IMR-90 (cell line): ENCODE measurements around the gene RPS3A. TPM values are rescaled to one million over a fixed set of nuclear protein-coding genes. Genes with fewer than 3 reads are reported as not detected.

ENCODE experiments used
- ATAC-seq: fragments of 200-7000 bp; cut with Tn5 transposase; 2 replicates; pipeline ENCODE4 v1.9.1; 2020; ENCODE audit warnings: low read depth, mild to moderate bottlenecking, moderate library complexity
- BruUV-seq: library from RNA; stranded (reverse); fragments of 400-500 nt; replicated peaks from 2 replicates; lab custom pipeline; 2021; lab: Mats Ljungman, UMichigan
- CTCF ChIA-PET: fragments of 300-600 bp; formaldehyde crosslinking; extraction: SDS; loops from one replicate; lab custom pipeline; 2021; ENCODE audit warnings: antibody characterized with exemption; lab: Yijun Ruan, JAX
- POLR2A ChIA-PET: fragments of 300-600 bp; sonication (Branson Sonifier 250); formaldehyde crosslinking; loops from one replicate; lab custom pipeline; 2022; ENCODE audit warnings: antibody characterized with exemption; ENCODE audit not compliant: unreplicated experiment; lab: Charles Lee
- DNase-seq: peaks from one replicate; pipeline ENCODE4 v3.0.0; 2013
- H2AFZ ChIP-seq: replicated peaks from 2 replicates; pipeline ENCODE3; 2013; ENCODE audit warnings: low read length, mild to moderate bottlenecking; ENCODE audit not compliant: poor library complexity
- H2AK5ac ChIP-seq: 2 replicates; pipeline ENCODE4 v1.6.1; 2013; ENCODE audit warnings: low read depth, low read length, inconsistent platforms
- H2AK9ac ChIP-seq: replicated peaks from 2 replicates; pipeline ENCODE3; 2013; ENCODE audit warnings: mild to moderate bottlenecking, low read depth, low read length, moderate library complexity; ENCODE audit not compliant: poor library complexity
- H2BK120ac ChIP-seq: 2 replicates; pipeline ENCODE4 v1.6.1; 2013; ENCODE audit warnings: low read depth, low read length, inconsistent platforms
- H2BK15ac ChIP-seq: 3 replicates; pipeline ENCODE4 v1.6.1; 2013; ENCODE audit warnings: low read depth, low read length, inconsistent platforms
- H2BK20ac ChIP-seq: 2 replicates; pipeline ENCODE4 v1.6.1; 2013; ENCODE audit warnings: low read depth, mild to moderate bottlenecking, inconsistent platforms, low read length, moderate library complexity
- H2BK5ac ChIP-seq: 2 replicates; pipeline ENCODE4 v1.6.1; 2013; ENCODE audit warnings: mild to moderate bottlenecking, low read depth, low read length, inconsistent platforms; ENCODE audit not compliant: poor library complexity, severe bottlenecking
- H3K14ac ChIP-seq: replicated peaks from 2 replicates; pipeline ENCODE4 v1.6.1; 2013; ENCODE audit warnings: low read depth, low read length, inconsistent platforms
- H3K18ac ChIP-seq: 2 replicates; pipeline ENCODE4 v1.6.1; 2013; ENCODE audit warnings: low read depth, low read length, control low read depth
- H3K23ac ChIP-seq: 2 replicates; pipeline ENCODE4 v1.6.1; 2013; ENCODE audit warnings: low read depth, low read length, inconsistent platforms
- H3K27ac ChIP-seq: 2 replicates; pipeline ENCODE4 v1.5.1; 2013; ENCODE audit warnings: mild to moderate bottlenecking, control low read depth, low read length; ENCODE audit not compliant: insufficient read depth
- H3K27me3 ChIP-seq: 2 replicates; pipeline ENCODE4 v1.6.1; 2013; ENCODE audit warnings: low read length; ENCODE audit not compliant: control insufficient read depth, insufficient read depth
- H3K36me3 ChIP-seq: 2 replicates; pipeline ENCODE4 v1.6.1; 2013; ENCODE audit warnings: low read length, mixed read lengths; ENCODE audit not compliant: control insufficient read depth, insufficient read depth
- H3K4ac ChIP-seq: 2 replicates; pipeline ENCODE4 v1.6.1; 2013; ENCODE audit warnings: low read depth, low read length, inconsistent platforms
- H3K4me1 ChIP-seq: 2 replicates; pipeline ENCODE4 v1.6.1; 2013; ENCODE audit warnings: low read length, mixed read lengths; ENCODE audit not compliant: control insufficient read depth, insufficient read depth
- H3K4me2 ChIP-seq: 2 replicates; pipeline ENCODE4 v1.6.1; 2013; ENCODE audit warnings: low read depth, mild to moderate bottlenecking, control low read depth, low read length, moderate library complexity
- H3K4me3 ChIP-seq: 2 replicates; pipeline ENCODE4 v1.5.1; 2013; ENCODE audit warnings: low read depth, mild to moderate bottlenecking, control low read depth, low read length, moderate library complexity; ENCODE audit not compliant: insufficient read depth
- H3K56ac ChIP-seq: 2 replicates; pipeline ENCODE4 v1.6.1; 2013; ENCODE audit warnings: low read length, inconsistent platforms; ENCODE audit not compliant: insufficient read depth; ENCODE audit errors: extremely low read depth
- H3K79me1 ChIP-seq, 2 experiments: 2 replicates each; pipeline ENCODE4 v1.6.1; 2013; ENCODE audit warnings: low read length in 2 of 2, inconsistent platforms in 1 of 2, low read depth in 1 of 2
- H3K9ac ChIP-seq: 2 replicates; pipeline ENCODE4 v1.6.1; 2013; ENCODE audit warnings: low read depth, low read length, control low read depth
- H3K9me1 ChIP-seq: 2 replicates; pipeline ENCODE4 v1.6.1; 2013; ENCODE audit warnings: low read length, inconsistent platforms; ENCODE audit not compliant: insufficient read depth
- H3K9me3 ChIP-seq: 2 replicates; pipeline ENCODE4 v1.6.1; 2013; ENCODE audit warnings: low read length; ENCODE audit not compliant: control insufficient read depth, insufficient read depth
- H4K20me1 ChIP-seq: 2 replicates; pipeline ENCODE4 v1.6.1; 2013; ENCODE audit warnings: low read length, inconsistent platforms; ENCODE audit not compliant: insufficient read depth
- H4K5ac ChIP-seq: 2 replicates; pipeline ENCODE4 v1.6.1; 2013; ENCODE audit warnings: mild to moderate bottlenecking, low read depth, low read length, control low read depth
- H4K8ac ChIP-seq, 2 experiments: 2 replicates each; pipeline ENCODE4 v1.6.1; 2013; ENCODE audit warnings: low read depth in 2 of 2, low read length in 2 of 2, control low read depth in 1 of 2, inconsistent platforms in 1 of 2
- H4K91ac ChIP-seq: 2 replicates; pipeline ENCODE4 v1.6.1; 2013; ENCODE audit warnings: low read depth, low read length, inconsistent platforms; ENCODE audit not compliant: insufficient read depth
- BHLHE40 ChIP-seq: fragments of 150-350 bp; IDR thresholded peaks from 2 replicates; pipeline ENCODE4 v1.6.1; 2016; ENCODE audit warnings: mild to moderate bottlenecking, low read depth, low read length
- CEBPB ChIP-seq: IDR thresholded peaks from 2 replicates; pipeline ENCODE4 v1.6.1; 2012; ENCODE audit warnings: low read depth, low read length, improper control_type of control experiment
- CHD1 ChIP-seq: IDR thresholded peaks from 2 replicates; pipeline ENCODE4 v1.6.1; 2012; ENCODE audit warnings: low read depth, low read length, improper control_type of control experiment
- FOS ChIP-seq: fragments of 150-350 bp; IDR thresholded peaks from 2 replicates; pipeline ENCODE4 v1.6.1; 2016; ENCODE audit warnings: low read depth, low read length
- MAFK ChIP-seq: IDR thresholded peaks from 2 replicates; pipeline ENCODE4 v1.6.1; 2012; ENCODE audit warnings: low read depth, low read length, improper control_type of control experiment
- MAZ ChIP-seq: IDR thresholded peaks from 2 replicates; pipeline ENCODE4 v1.6.1; 2012; ENCODE audit warnings: low read depth, mild to moderate bottlenecking, low read length, improper control_type of control experiment, moderate library complexity, borderline replicate concordance
- MXI1 ChIP-seq: IDR thresholded peaks from 2 replicates; pipeline ENCODE4 v1.6.1; 2012; ENCODE audit warnings: low read depth, mild to moderate bottlenecking, low read length, moderate library complexity, borderline replicate concordance
- NFE2L2 ChIP-seq: fragments of 150-350 bp; IDR thresholded peaks from 2 replicates; pipeline ENCODE4 v1.6.1; 2016; ENCODE audit warnings: low read depth, mild to moderate bottlenecking, low read length
- POLR2A ChIP-seq: IDR thresholded peaks from 2 replicates; pipeline ENCODE4 v1.6.1; 2012; ENCODE audit warnings: mild to moderate bottlenecking, low read depth, low read length
- RAD21 ChIP-seq: IDR thresholded peaks from 2 replicates; pipeline ENCODE4 v1.6.1; 2012; ENCODE audit warnings: low read length, improper control_type of control experiment
- RCOR1 ChIP-seq: IDR thresholded peaks from 2 replicates; pipeline ENCODE4 v1.6.1; 2012; ENCODE audit warnings: mild to moderate bottlenecking, low read length, improper control_type of control experiment; ENCODE audit not compliant: insufficient replicate concordance
- RFX5 ChIP-seq: IDR thresholded peaks from 2 replicates; pipeline ENCODE4 v1.8.0; 2012; ENCODE audit warnings: low read depth, mild to moderate bottlenecking, low read length, moderate library complexity
- USF2 ChIP-seq: fragments of 150-350 bp; IDR thresholded peaks from 2 replicates; pipeline ENCODE4 v1.6.1; 2017; ENCODE audit warnings: mild to moderate bottlenecking, antibody characterized with exemption, low read length, low read depth
- WGBS, 2 experiments: methylation state at CpG; one replicate each; pipeline versions ENCODE4 v1.1.5 to v1.1.7; 2013; ENCODE audit warnings: missing lambda C conversion rate in 2 of 2; ENCODE audit not compliant: insufficient read length in 1 of 2; ENCODE audit errors: extremely low coverage in 2 of 2; 5-methylcytosine and 5-hydroxymethylcytosine counted together
- dilution Hi-C: fragments of 300-500 bp; cut with HindIII; formaldehyde crosslinking; loops from one replicate; pipeline ENCODE4 v1.14.3; 2018; ENCODE audit warnings: low sequenced_read_pairs; ENCODE audit not compliant: unreplicated experiment
- in situ Hi-C: fragments of 300-500 bp; cut with MboI; formaldehyde crosslinking; loops from 3 replicates; pipeline ENCODE4 v1.14.3; 2019; ENCODE audit warnings: low sequenced_read_pairs, inconsistent platforms, mixed read lengths
- intact Hi-C: fragments of 100-400 bp; cut with micrococcal nuclease; formaldehyde crosslinking; loops from 2 replicates; pipeline ENCODE4 v1.10.0; 2022
- polyA plus RNA-seq, 3 experiments: library from polyadenylated mRNA; depleted of rRNA; stranded (reverse); fragments of >200 nt; gene quantifications; 2 replicates each; pipeline ENCODE4 v1.2.3, GENCODE V29; 2012; ENCODE audit warnings: low replicate concordance in 1 of 3
- total RNA-seq: library from RNA; depleted of rRNA; stranded (reverse); fragments of >200 nt; gene quantifications from 2 replicates; pipeline ENCODE4 v1.2.3, GENCODE V29; 2012

Gene RPS3A
- total and polyA plus RNA-seq, 2 of the 4 experiments (the other 2 are of a cell fraction) = 1,618 to 1,729 TPM

- WGBS, 2 experiments = no CpG with 5 or more reads among the region's 3 CpGs
- no peaks in the 10 kb centered on the region for H3K9me1 ChIP-seq
- no peak overlapping the region for H2AK5ac ChIP-seq
- no peak for ATAC-seq
- H3K27me3 ChIP-seq = no peaks in the 10 kb centered on the region
- in situ Hi-C loops (no loop called here), intact Hi-C loops (loop anchor here (5.0 to 10.0 kb wide), 2 partner anchors 80 to 1113 kb away; partner anchors contain the start of gene LRBA), dilution Hi-C loops (no loop called here)
- H3K79me1 ChIP-seq = peaks cover 3 to 16% of the 10 kb centered on the region in 2 experiments; a peak in 2 of 4 replicates
- H2BK20ac ChIP-seq = no peak overlapping the region
- H3K56ac ChIP-seq = no peak overlapping the region
- no peaks in the 10 kb centered on the region for H3K4me1 ChIP-seq
- ChIA-PET POLR2A (no interaction called here), CTCF (no interaction called here)
- H4K8ac ChIP-seq = no peak overlapping the region
- H2BK120ac ChIP-seq = no peak overlapping the region
- H4K91ac ChIP-seq = no peak overlapping the region
- no peak overlapping the region for H3K4ac ChIP-seq
- no peak overlapping the region for H3K18ac ChIP-seq
- no peak overlapping the region for H3K14ac ChIP-seq
- no peak overlapping the region for H3K4me2 ChIP-seq
- no peak for DNase-seq
- H2AK9ac ChIP-seq = no peak overlapping the region
- no peak overlapping the region for H4K5ac ChIP-seq
- no peak overlapping the region for H2AFZ ChIP-seq
- no peak overlapping the region for H2BK15ac ChIP-seq
- no peak overlapping the region for H3K9ac ChIP-seq
- no peak overlapping the region for H3K4me3 ChIP-seq
- H3K9me3 ChIP-seq = no peaks in the 10 kb centered on the region
- no peak overlapping the region for H3K27ac ChIP-seq
- peaks cover 29% of the 10 kb centered on the region for H4K20me1 ChIP-seq
- H3K23ac ChIP-seq = no peak overlapping the region
- H2BK5ac ChIP-seq = no peak overlapping the region
- no TSS peak for BruUV-seq
- TF ChIP-seq MAZ (no peak), RCOR1 (no peak), MXI1 (no peak), RAD21 (no peak), FOS (no peak), BHLHE40 (no peak), POLR2A (no peak), RFX5 (no peak), MAFK (no peak), CHD1 (no peak), NFE2L2 (no peak), CEBPB (no peak), USF2 (no peak)
- H3K36me3 ChIP-seq = peaks cover 9% of the 10 kb centered on the region
These were observed 1.7 kb upstream of the RPS3A start for GRCh38 chr4:151097759-151098158.
